ENCODE measurements around the gene NAGLU. TPM values are rescaled to one million over a fixed set of nuclear protein-coding genes. Genes with fewer than 3 reads are reported as not detected.

Gene NAGLU
- total and polyA plus RNA-seq, 2 of the 13 experiments (the other 11 are each of a cell fraction or from before 2014, with no cell fraction given): 28.2 to 40.1 TPM

DNA sequence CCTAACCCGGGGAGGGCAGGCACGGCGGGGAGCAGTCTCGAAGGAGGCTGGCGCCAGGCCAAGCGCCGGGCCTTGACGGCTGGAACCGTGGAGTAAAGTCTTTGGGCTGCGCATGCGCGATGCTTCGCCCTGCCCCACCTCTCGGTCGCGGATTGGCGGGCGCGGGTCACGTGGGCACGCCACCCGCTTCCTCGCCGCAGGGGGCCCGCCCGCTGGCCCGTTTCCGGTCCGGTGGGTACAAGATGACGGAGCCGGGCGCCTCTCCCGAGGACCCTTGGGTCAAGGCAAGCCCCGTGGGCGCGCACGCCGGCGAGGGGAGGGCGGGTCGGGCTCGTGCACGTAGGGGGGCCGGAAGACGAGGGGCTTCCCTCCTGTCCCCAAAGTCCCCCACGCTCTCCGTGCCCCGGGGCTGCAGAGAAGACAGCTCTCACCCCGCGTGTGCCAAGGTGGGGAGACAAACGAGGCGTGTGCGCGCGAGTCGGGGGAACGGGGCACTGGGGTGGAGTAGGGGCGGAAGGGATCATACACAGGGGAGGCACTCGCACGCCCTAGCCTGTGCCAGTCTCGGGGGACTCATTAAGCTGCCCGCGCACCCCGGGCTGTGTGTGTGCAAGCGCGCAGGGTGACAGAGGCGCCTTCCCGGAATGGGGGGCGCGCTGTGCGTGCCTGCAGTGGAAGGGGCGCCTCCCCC is 31.0 kb downstream of the NAGLU start, which contains the start of gene MLX (continued):
- TF ChIP-seq TCF7 (IDR thresholded peaks at IDR 0.05; ENCODE audit: low read depth): no peak
- TF ChIP-seq GATAD2A (CRISPR knock-in tag; IDR thresholded peaks at IDR 0.05): peak; percentile 60
- TF ChIP-seq ZFP36 (IDR thresholded peaks at IDR 0.05; ENCODE audit: borderline replicate concordance, low read depth, low read length, partially characterized antibody): no peak
- TF ChIP-seq ZNF337 (CRISPR knock-in tag; IDR thresholded peaks at IDR 0.05; ENCODE audit: borderline replicate concordance, low read depth): peak; percentile 74; the same call in 1 of the 2 replicates
- TF ChIP-seq ZKSCAN5 (CRISPR knock-in tag; IDR thresholded peaks at IDR 0.05): 0 out of 2 replicates have a peak, but pooled peaks have one; percentile 50
- TF ChIP-seq, protein P1, sequence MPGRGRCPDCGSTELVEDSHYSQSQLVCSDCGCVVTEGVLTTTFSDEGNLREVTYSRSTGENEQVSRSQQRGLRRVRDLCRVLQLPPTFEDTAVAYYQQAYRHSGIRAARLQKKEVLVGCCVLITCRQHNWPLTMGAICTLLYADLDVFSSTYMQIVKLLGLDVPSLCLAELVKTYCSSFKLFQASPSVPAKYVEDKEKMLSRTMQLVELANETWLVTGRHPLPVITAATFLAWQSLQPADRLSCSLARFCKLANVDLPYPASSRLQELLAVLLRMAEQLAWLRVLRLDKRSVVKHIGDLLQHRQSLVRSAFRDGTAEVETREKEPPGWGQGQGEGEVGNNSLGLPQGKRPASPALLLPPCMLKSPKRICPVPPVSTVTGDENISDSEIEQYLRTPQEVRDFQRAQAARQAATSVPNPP (CRISPR knock-in tag; IDR thresholded peaks at IDR 0.05): peak; percentile 89
- TF ChIP-seq, protein P2, sequence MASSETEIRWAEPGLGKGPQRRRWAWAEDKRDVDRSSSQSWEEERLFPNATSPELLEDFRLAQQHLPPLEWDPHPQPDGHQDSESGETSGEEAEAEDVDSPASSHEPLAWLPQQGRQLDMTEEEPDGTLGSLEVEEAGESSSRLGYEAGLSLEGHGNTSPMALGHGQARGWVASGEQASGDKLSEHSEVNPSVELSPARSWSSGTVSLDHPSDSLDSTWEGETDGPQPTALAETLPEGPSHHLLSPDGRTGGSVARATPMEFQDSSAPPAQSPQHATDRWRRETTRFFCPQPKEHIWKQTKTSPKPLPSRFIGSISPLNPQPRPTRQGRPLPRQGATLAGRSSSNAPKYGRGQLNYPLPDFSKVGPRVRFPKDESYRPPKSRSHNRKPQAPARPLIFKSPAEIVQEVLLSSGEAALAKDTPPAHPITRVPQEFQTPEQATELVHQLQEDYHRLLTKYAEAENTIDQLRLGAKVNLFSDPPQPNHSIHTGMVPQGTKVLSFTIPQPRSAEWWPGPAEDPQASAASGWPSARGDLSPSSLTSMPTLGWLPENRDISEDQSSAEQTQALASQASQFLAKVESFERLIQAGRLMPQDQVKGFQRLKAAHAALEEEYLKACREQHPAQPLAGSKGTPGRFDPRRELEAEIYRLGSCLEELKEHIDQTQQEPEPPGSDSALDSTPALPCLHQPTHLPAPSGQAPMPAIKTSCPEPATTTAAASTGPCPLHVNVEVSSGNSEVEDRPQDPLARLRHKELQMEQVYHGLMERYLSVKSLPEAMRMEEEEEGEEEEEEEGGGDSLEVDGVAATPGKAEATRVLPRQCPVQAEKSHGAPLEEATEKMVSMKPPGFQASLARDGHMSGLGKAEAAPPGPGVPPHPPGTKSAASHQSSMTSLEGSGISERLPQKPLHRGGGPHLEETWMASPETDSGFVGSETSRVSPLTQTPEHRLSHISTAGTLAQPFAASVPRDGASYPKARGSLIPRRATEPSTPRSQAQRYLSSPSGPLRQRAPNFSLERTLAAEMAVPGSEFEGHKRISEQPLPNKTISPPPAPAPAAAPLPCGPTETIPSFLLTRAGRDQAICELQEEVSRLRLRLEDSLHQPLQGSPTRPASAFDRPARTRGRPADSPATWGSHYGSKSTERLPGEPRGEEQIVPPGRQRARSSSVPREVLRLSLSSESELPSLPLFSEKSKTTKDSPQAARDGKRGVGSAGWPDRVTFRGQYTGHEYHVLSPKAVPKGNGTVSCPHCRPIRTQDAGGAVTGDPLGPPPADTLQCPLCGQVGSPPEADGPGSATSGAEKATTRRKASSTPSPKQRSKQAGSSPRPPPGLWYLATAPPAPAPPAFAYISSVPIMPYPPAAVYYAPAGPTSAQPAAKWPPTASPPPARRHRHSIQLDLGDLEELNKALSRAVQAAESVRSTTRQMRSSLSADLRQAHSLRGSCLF (CRISPR knock-in tag; IDR thresholded peaks at IDR 0.05; ENCODE audit: borderline replicate concordance): no peak
- TF ChIP-seq, protein P3, sequence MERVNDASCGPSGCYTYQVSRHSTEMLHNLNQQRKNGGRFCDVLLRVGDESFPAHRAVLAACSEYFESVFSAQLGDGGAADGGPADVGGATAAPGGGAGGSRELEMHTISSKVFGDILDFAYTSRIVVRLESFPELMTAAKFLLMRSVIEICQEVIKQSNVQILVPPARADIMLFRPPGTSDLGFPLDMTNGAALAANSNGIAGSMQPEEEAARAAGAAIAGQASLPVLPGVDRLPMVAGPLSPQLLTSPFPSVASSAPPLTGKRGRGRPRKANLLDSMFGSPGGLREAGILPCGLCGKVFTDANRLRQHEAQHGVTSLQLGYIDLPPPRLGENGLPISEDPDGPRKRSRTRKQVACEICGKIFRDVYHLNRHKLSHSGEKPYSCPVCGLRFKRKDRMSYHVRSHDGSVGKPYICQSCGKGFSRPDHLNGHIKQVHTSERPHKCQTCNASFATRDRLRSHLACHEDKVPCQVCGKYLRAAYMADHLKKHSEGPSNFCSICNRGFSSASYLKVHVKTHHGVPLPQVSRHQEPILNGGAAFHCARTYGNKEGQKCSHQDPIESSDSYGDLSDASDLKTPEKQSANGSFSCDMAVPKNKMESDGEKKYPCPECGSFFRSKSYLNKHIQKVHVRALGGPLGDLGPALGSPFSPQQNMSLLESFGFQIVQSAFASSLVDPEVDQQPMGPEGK (CRISPR knock-in tag; IDR thresholded peaks at IDR 0.05): peak; percentile 74; the same call in 1 of the 2 replicates
- TF ChIP-seq ZNF441 (CRISPR knock-in tag; IDR thresholded peaks at IDR 0.05; ENCODE audit: borderline replicate concordance): peak; percentile 70; the same call in 1 of the 2 replicates
- no peak for TF ChIP-seq NONO (IDR thresholded peaks at IDR 0.05)
- peak; percentile 83 for TF ChIP-seq NONO (CRISPR knock-in tag; conservative IDR thresholded peaks at IDR 0.05)
- peak; percentile 46; the same call in 1 of the 2 replicates for TF ChIP-seq ZNF484 (CRISPR knock-in tag; IDR thresholded peaks at IDR 0.05; ENCODE audit: borderline replicate concordance, low read depth)
- peak; percentile 97 for TF ChIP-seq NCOA1 (CRISPR knock-in tag; IDR thresholded peaks at IDR 0.05)
- TF ChIP-seq RXRB (CRISPR knock-in tag; IDR thresholded peaks at IDR 0.05; ENCODE audit: borderline replicate concordance): peak; percentile 34; the same call in 1 of the 2 replicates
- TF ChIP-seq ZFP82 (CRISPR knock-in tag; IDR thresholded peaks at IDR 0.05; ENCODE audit: borderline replicate concordance): peak; percentile 79; the same call in 1 of the 2 replicates
- TF ChIP-seq, protein P4, sequence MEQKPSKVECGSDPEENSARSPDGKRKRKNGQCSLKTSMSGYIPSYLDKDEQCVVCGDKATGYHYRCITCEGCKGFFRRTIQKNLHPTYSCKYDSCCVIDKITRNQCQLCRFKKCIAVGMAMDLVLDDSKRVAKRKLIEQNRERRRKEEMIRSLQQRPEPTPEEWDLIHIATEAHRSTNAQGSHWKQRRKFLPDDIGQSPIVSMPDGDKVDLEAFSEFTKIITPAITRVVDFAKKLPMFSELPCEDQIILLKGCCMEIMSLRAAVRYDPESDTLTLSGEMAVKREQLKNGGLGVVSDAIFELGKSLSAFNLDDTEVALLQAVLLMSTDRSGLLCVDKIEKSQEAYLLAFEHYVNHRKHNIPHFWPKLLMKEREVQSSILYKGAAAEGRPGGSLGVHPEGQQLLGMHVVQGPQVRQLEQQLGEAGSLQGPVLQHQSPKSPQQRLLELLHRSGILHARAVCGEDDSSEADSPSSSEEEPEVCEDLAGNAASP (CRISPR knock-in tag; IDR thresholded peaks at IDR 0.05; ENCODE audit: borderline replicate concordance): peak; percentile 39; the same call in 1 of the 2 replicates
- TF ChIP-seq ZFY (CRISPR knock-in tag; IDR thresholded peaks at IDR 0.05): peak; percentile 83
- peak; percentile 38; the same call in 1 of the 2 replicates for TF ChIP-seq NFKB2 (CRISPR knock-in tag; IDR thresholded peaks at IDR 0.05; ENCODE audit: borderline replicate concordance)
- TF ChIP-seq, protein P5, sequence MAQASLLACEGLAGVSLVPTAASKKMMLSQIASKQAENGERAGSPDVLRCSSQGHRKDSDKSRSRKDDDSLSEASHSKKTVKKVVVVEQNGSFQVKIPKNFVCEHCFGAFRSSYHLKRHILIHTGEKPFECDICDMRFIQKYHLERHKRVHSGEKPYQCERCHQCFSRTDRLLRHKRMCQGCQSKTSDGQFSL (CRISPR knock-in tag; IDR thresholded peaks at IDR 0.05): no peak; the same call in 1 of the 2 replicates

Data from HepG2 (cell line).